Activated CD8-positive, alpha-beta memory T cell treated with anti-CD3 and anti-CD28 coated beads, Interleukin-2, amount 50 U/mL, for 1 hour (primary cell): ENCODE measurements around the gene KCNN1.
"Not testable (repeated sequence)": the region's sequence is repeated elsewhere in the genome, so short reads cannot be mapped to it uniquely, and the experiment has no call there.

Source experiments
- DNase-seq: peaks from one replicate; pipeline ENCODE4 v3.0.0-alpha.2; 2020; ENCODE audit errors: extremely low read depth

The KCNN1 gene

GRCh38 chr19:18000915-18001776 lies 34.2 kb downstream of the KCNN1 start:
- peak; percentile 95 for DNase-seq

GRCh38 chr19:18001777-18002345 lies 35.0 kb downstream of the KCNN1 start:
- DNase-seq = no peak

- DNase-seq = no peak
These were observed 35.5 kb downstream of the KCNN1 start for GRCh38 chr19:18002347-18002850.

- DNase-seq = not testable (repeated sequence)
These were observed 38.8 kb downstream of the KCNN1 start for GRCh38 chr19:18005750-18006149.

GRCh38 chr19:18007044-18007916 lies 40.4 kb downstream of the KCNN1 start:
- peak; percentile 45 for DNase-seq

- DNase-seq = peak; percentile 82
These were observed 41.2 kb downstream of the KCNN1 start, which contains the start of gene ARRDC2 for GRCh38 chr19:18007917-18008673. Gene ARRDC2 (plus strand): TSS chr19:18008170. CDS start chr19:18008311, 141 bp downstream.

GRCh38 chr19:18008814-18009213 lies 41.9 kb downstream of the KCNN1 start:
- no peak for DNase-seq

GRCh38 chr19:18009412-18010066 lies 42.6 kb downstream of the KCNN1 start:
- DNase-seq = no peak

- no peak for DNase-seq
These were observed 43.2 kb downstream of the KCNN1 start for GRCh38 chr19:18010149-18010548.

- DNase-seq = no peak
These were observed 46.6 kb downstream of the KCNN1 start for GRCh38 chr19:18013210-18014111.

GRCh38 chr19:18014197-18014596 lies 47.3 kb downstream of the KCNN1 start:
- no peak for DNase-seq

GRCh38 chr19:18016209-18016910 lies 49.5 kb downstream of the KCNN1 start:
- DNase-seq = no peak

GRCh38 chr19:18017275-18018083 lies 50.6 kb downstream of the KCNN1 start:
- DNase-seq = no peak

GRCh38 chr19:18020212-18021085 lies 53.5 kb downstream of the KCNN1 start:
- DNase-seq = no peak

- peak; percentile 62 for DNase-seq
These were observed 54.3 kb downstream of the KCNN1 start for GRCh38 chr19:18021121-18021755.

- DNase-seq = peak; percentile 78
These were observed 56.8 kb downstream of the KCNN1 start for GRCh38 chr19:18023622-18024251.
